H1 (cell line): ENCODE measurements around the gene PEAK1. TPM values are rescaled to one million over a fixed set of nuclear protein-coding genes. Genes with fewer than 3 reads are reported as not detected.

Experiments used
- KDM5A ChIP-seq: fragments of 200-600 bp; IDR thresholded peaks from 2 replicates; pipeline ENCODE4 v1.7.1; 2012; ENCODE audit warnings: mild to moderate bottlenecking, low read length, inconsistent platforms, mixed read lengths
- SIN3A ChIP-seq, 2 experiments: IDR thresholded peaks in 1 of 2; conservative IDR thresholded peaks in 1 of 2; 2 replicates each; pipeline ENCODE4 v1.6.1; 2011 to 2012; ENCODE audit warnings: low read length in 2 of 2, improper control_type of control experiment in 1 of 2, low read depth in 1 of 2, mild to moderate bottlenecking in 1 of 2
- SP1 ChIP-seq: IDR thresholded peaks from 2 replicates; pipeline ENCODE4 v1.6.1; 2011; ENCODE audit warnings: low read depth, low read length
- SUZ12 ChIP-seq: fragments of 200-600 bp; sonication (generic); IDR thresholded peaks from 2 replicates; pipeline ENCODE4 v1.6.1; 2012; ENCODE audit warnings: mild to moderate bottlenecking, inconsistent platforms, low read length, moderate library complexity, mixed read lengths
- polyA plus RNA-seq, 7 experiments: library from polyadenylated mRNA; depleted of rRNA in 3 of 7; stranded (reverse) in 5 of 7; unstranded in 2 of 7; fragments of >200 nt in 5 of 7; fragments of 200-250 nt in 2 of 7; gene quantifications; 1 replicate in 5 of 7; 2 replicates in 1 of 7; 4 replicates in 1 of 7; pipeline versions ENCODE4 v1.2.1 to v1.2.3, GENCODE V29; 2011 to 2013; ENCODE audit warnings: missing spikeins in 2 of 7, mixed read lengths in 2 of 7
- total RNA-seq: library from RNA; stranded (reverse); fragmentation: NEBNext Ultra II Directional; extraction: Animal tissue kit (Norgen Biotek cat#: 25700); gene quantifications from 2 replicates; pipeline ENCODE4 v1.2.1, GENCODE V29; 2021

PEAK1 gene
- total and polyA plus RNA-seq, 2 of the 8 experiments (the other 6 are each of a cell fraction or from before 2014, with no cell fraction given) = 8.8 to 44.8 TPM

- TF ChIP-seq SUZ12 (no peak), KDM5A (no peak), SP1 (no peak), SIN3A (conservative IDR thresholded peaks at IDR 0.05 in 1 of 2, IDR thresholded peaks at IDR 0.05 in 1 of 2; ENCODE audit: low read depth in 1 of 2, low read length in 2 of 2) (no peak)
Observed at GRCh38 chr15:77057685-77058084, 362.2 kb downstream of the PEAK1 start (continued).
